DOHH2 (cell line): ENCODE results near the gene SLC27A6.

Source experiments
- H3F3A ChIP-seq: fragments of 200-600 bp; sonication (generic), shearing (Covaris generic); 2 replicates; pipeline ENCODE4 v1.6.0; 2016; ENCODE audit warnings: antibody characterized with exemption, mild to moderate bottlenecking; ENCODE audit not compliant: control insufficient read depth, insufficient read depth
- H3K27ac ChIP-seq: fragments of 200-600 bp; sonication (generic); 2 replicates; pipeline ENCODE4 v1.5.1; 2014; ENCODE audit warnings: low read depth, mild to moderate bottlenecking, low read length, moderate library complexity
- H3K27me3 ChIP-seq: fragments of 200-600 bp; sonication (generic); 2 replicates; pipeline ENCODE4 v1.6.1; 2014; ENCODE audit warnings: mild to moderate bottlenecking, low read length, mixed read lengths; ENCODE audit not compliant: control insufficient read depth
- H3K36me3 ChIP-seq: fragments of 200-600 bp; sonication (generic); 2 replicates; pipeline ENCODE4 v1.6.1; 2014; ENCODE audit warnings: mild to moderate bottlenecking, low read length, moderate library complexity, mixed read lengths; ENCODE audit not compliant: control insufficient read depth
- H3K4me1 ChIP-seq: fragments of 200-600 bp; sonication (generic); 2 replicates; pipeline ENCODE4 v1.6.1; 2014; ENCODE audit warnings: mild to moderate bottlenecking, low read length, mixed read lengths; ENCODE audit not compliant: control insufficient read depth
- H3K4me2 ChIP-seq: fragments of 200-600 bp; sonication (generic); 2 replicates; pipeline ENCODE4 v1.6.0; 2014; ENCODE audit warnings: mild to moderate bottlenecking, low read length, moderate library complexity
- H3K4me3 ChIP-seq: fragments of 200-600 bp; sonication (generic); 2 replicates; pipeline ENCODE4 v1.5.1; 2014; ENCODE audit warnings: mild to moderate bottlenecking, low read length, mixed read lengths
- H3K79me2 ChIP-seq: fragments of 200-600 bp; sonication (generic); 2 replicates; pipeline ENCODE4 v1.6.1; 2014; ENCODE audit warnings: mild to moderate bottlenecking, low read length, mixed read lengths; ENCODE audit not compliant: control insufficient read depth
- H3K9me2 ChIP-seq: fragments of 200-600 bp; sonication (generic); replicated peaks from 2 replicates; pipeline ENCODE4 v1.6.1; 2014; ENCODE audit warnings: mild to moderate bottlenecking, low read length, mixed read lengths; ENCODE audit not compliant: control insufficient read depth
- H3K9me3 ChIP-seq: fragments of 200-600 bp; sonication (generic); 2 replicates; pipeline ENCODE4 v1.6.1; 2014; ENCODE audit warnings: antibody characterized with exemption, low read length, mixed read lengths; ENCODE audit not compliant: control insufficient read depth, insufficient read depth
- H4K20me1 ChIP-seq: fragments of 200-600 bp; sonication (generic); 2 replicates; pipeline ENCODE4 v1.6.0; 2014; ENCODE audit warnings: low read depth, mild to moderate bottlenecking, antibody characterized with exemption, low read length, moderate library complexity; ENCODE audit not compliant: control insufficient read depth, insufficient read depth
- EZH2phosphoT487 ChIP-seq: fragments of 200-600 bp; sonication (generic); IDR thresholded peaks from 2 replicates; pipeline ENCODE4 v1.6.1; 2017; ENCODE audit warnings: borderline replicate concordance, mild to moderate bottlenecking, antibody characterized with exemption, low read length, moderate library complexity, mixed read lengths
- TF ChIP-seq, protein P1 (sequence below): fragments of 200-600 bp; sonication (generic); IDR thresholded peaks from one replicate; pipeline ENCODE4 v1.5.1; 2014; ENCODE audit warnings: antibody characterized with exemption, mild to moderate bottlenecking, low read depth, low read length; ENCODE audit not compliant: poor library complexity, severe bottlenecking

The SLC27A6 gene, protein sequence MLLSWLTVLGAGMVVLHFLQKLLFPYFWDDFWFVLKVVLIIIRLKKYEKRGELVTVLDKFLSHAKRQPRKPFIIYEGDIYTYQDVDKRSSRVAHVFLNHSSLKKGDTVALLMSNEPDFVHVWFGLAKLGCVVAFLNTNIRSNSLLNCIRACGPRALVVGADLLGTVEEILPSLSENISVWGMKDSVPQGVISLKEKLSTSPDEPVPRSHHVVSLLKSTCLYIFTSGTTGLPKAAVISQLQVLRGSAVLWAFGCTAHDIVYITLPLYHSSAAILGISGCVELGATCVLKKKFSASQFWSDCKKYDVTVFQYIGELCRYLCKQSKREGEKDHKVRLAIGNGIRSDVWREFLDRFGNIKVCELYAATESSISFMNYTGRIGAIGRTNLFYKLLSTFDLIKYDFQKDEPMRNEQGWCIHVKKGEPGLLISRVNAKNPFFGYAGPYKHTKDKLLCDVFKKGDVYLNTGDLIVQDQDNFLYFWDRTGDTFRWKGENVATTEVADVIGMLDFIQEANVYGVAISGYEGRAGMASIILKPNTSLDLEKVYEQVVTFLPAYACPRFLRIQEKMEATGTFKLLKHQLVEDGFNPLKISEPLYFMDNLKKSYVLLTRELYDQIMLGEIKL

DNA sequence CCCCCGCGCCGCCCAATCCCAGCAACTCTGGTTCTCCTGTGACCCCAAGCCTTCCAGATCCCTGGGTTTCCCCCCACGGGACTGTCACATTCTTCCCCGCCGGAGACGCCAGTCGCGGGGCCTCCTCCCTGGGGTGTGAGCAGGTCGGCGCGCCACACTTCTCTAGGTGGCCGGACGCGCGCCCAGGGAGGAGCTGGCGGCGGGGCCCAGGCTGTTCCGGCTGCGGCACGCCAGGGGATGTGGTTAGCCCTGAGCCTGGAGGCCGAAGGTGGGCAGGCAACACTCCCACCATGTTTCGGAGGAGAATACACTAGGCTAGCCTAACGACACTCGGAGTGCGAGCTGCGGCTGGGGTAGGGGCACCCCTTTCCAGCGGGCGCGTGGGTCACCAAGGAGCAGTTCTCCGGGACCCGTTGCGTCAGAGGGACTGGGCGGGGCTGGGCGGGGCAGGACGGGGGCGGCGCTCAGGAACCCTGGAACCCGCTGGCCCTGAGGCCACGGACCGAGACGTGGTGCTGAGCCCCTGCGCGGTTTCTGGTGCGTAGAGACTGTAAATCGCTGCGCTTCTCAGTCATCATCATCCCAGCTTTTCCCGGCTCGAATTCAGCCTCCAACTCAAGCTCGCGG, at the start of gene SLC27A6:
Gene SLC27A6, plus strand, starts transcription at position 478 of the 627 bp plus-strand sequence. CDS start 650 bp downstream, outside the sequence.
- no peaks in the 10 kb centered on the region for H3K36me3 ChIP-seq
- H3F3A ChIP-seq = no peaks in the 10 kb centered on the region
- no peaks in the 10 kb centered on the region for H3K9me2 ChIP-seq
- no peaks in the 10 kb centered on the region for H3K79me2 ChIP-seq
- no peaks in the 10 kb centered on the region for H3K27me3 ChIP-seq
- no peak for TF ChIP-seq EZH2phosphoT487
- TF ChIP-seq, protein P1, sequence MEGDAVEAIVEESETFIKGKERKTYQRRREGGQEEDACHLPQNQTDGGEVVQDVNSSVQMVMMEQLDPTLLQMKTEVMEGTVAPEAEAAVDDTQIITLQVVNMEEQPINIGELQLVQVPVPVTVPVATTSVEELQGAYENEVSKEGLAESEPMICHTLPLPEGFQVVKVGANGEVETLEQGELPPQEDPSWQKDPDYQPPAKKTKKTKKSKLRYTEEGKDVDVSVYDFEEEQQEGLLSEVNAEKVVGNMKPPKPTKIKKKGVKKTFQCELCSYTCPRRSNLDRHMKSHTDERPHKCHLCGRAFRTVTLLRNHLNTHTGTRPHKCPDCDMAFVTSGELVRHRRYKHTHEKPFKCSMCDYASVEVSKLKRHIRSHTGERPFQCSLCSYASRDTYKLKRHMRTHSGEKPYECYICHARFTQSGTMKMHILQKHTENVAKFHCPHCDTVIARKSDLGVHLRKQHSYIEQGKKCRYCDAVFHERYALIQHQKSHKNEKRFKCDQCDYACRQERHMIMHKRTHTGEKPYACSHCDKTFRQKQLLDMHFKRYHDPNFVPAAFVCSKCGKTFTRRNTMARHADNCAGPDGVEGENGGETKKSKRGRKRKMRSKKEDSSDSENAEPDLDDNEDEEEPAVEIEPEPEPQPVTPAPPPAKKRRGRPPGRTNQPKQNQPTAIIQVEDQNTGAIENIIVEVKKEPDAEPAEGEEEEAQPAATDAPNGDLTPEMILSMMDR = no peak
- H3K4me3 ChIP-seq = no peak within 1 kb of the TSS
- no peak within 1 kb of the TSS for H3K27ac ChIP-seq
- H3K9me3 ChIP-seq = no peaks in the 10 kb centered on the region; the same call in 1 of the 2 replicates
- no peaks in the 10 kb centered on the region for H3K4me1 ChIP-seq
- no peaks in the 10 kb centered on the region for H4K20me1 ChIP-seq
- no peak within 1 kb of the TSS for H3K4me2 ChIP-seq

DNA sequence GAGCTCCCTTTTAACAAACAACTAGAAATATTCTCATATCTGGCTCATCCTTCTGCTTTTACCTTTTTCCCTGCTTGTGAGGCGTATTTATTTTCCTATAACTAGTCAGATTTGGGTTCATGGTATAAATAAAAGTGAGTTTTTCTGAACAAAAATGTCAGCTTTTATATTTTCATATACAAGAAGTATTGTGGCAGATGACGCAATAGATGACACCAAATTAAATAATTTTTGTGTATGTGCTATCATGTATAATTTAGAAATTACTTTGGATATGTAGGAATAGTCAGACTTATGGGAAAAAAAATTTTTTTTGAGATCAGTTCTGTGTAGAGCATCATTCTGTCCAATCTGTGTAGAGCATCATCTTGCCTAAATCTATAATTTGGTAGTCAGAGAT, 45.7 kb upstream of the SLC27A6 start:
- H3F3A ChIP-seq = no peaks in the 10 kb centered on the region

DNA sequence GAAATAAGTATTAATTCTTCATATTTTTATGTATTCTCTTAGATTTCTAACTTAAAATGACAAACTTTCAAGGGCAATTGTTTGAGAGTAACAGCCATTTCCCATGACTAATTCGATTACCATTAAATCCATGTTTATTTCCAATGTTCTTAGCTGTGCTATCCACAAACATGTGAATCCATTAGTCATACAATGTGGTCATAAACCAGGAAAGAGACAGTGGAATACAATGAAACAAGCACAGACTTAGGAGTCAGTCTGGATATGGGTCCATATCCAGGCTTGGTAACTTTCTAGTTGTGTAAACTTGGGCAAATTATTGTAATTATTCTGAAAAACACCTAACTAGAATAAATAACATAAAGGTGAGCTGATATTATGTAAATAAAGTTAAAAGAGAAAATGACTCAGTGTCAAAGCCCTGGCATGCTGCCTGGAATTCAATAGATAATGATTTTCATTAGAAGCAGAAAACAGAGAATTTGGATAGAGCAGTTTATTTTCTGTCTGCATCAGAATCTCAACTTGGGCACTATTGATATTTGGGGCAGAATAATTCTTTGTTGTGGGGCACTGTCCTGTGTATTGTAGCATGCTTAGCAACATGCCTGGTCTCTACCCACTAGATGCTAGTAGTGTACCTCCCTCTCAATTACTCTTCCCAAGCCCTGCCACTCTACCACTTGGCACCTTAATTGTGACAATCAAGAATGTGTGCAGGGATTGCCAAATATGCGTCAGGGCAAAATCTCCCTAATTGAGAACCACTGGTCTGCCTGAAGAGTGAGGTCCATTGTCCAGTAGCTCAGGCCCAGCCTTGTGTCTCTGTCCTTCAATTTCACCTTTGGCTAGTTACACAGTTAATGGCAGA, 44.7 kb upstream of the SLC27A6 start:
- no peaks in the 10 kb centered on the region for H3K9me2 ChIP-seq
- no peaks in the 10 kb centered on the region for H3K27me3 ChIP-seq

More for the DNA sequence above, 45.7 kb upstream of the SLC27A6 start:
- no peaks in the 10 kb centered on the region for H3K9me3 ChIP-seq
- no peak for TF ChIP-seq EZH2phosphoT487
- no peaks in the 10 kb centered on the region for H3K4me1 ChIP-seq
- H3K4me3 ChIP-seq = no peak overlapping the region
- H3K79me2 ChIP-seq = no peaks in the 10 kb centered on the region
- no peaks in the 10 kb centered on the region for H4K20me1 ChIP-seq
- H3K27me3 ChIP-seq = no peaks in the 10 kb centered on the region
- no peak overlapping the region for H3K27ac ChIP-seq
- H3K36me3 ChIP-seq = no peaks in the 10 kb centered on the region
- H3K4me2 ChIP-seq = no peak overlapping the region
- no peaks in the 10 kb centered on the region for H3K9me2 ChIP-seq

More for the DNA sequence above, 44.7 kb upstream of the SLC27A6 start:
- H4K20me1 ChIP-seq = no peaks in the 10 kb centered on the region
- TF ChIP-seq EZH2phosphoT487 = no peak
- TF ChIP-seq, protein P1 = no peak
- H3F3A ChIP-seq = no peaks in the 10 kb centered on the region
- no peak overlapping the region for H3K4me3 ChIP-seq
- no peak overlapping the region for H3K27ac ChIP-seq
- no peak overlapping the region for H3K4me2 ChIP-seq
- H3K4me1 ChIP-seq = no peaks in the 10 kb centered on the region
- H3K9me3 ChIP-seq = no peaks in the 10 kb centered on the region
- no peaks in the 10 kb centered on the region for H3K79me2 ChIP-seq
- no peaks in the 10 kb centered on the region for H3K36me3 ChIP-seq
